H1 (cell line): Measurements from ENCODE around the gene ZBED1. TPM values are rescaled to one million over a fixed set of nuclear protein-coding genes. Genes with fewer than 3 reads are reported as not detected.

Source experiments
- CTCF ChIA-PET: fragments of 300-600 bp; sonication (Branson Sonifier 250); formaldehyde crosslinking; loops from one replicate; lab custom pipeline; 2021; ENCODE audit not compliant: partially characterized antibody; lab: Charles Lee
- POLR2A ChIA-PET: fragments of 300-600 bp; sonication (Branson Sonifier 250); formaldehyde crosslinking; loops from one replicate; lab custom pipeline; 2021; ENCODE audit warnings: inconsistent platforms; ENCODE audit not compliant: partially characterized antibody; lab: Charles Lee
- DNase-seq, 2 experiments: peaks; one replicate each; pipeline versions ENCODE4 v3.0.0 to v3.0.0-alpha.2; 2010 to 2022; ENCODE audit warnings: low spot score in 2 of 2, low read depth in 1 of 2, mixed read lengths in 1 of 2
- FAIRE-seq: peaks from 2 replicates; lab custom pipeline; 2011; peaks lifted over from hg19 to GRCh38; lab: Jason Lieb, UNC
- H2AFZ ChIP-seq: 2 replicates; pipeline ENCODE4 v1.8.1; 2012; ENCODE audit warnings: low read length, inconsistent platforms
- H2AK5ac ChIP-seq: 2 replicates; pipeline ENCODE4 v1.6.1; 2013; ENCODE audit warnings: low read depth, low read length
- H2BK120ac ChIP-seq: replicated peaks from 2 replicates; pipeline ENCODE3; 2013; ENCODE audit warnings: low read depth, low read length, inconsistent platforms
- H2BK12ac ChIP-seq: 2 replicates; pipeline ENCODE4 v1.6.1; 2013; ENCODE audit warnings: low read depth, low read length
- H2BK15ac ChIP-seq: 2 replicates; pipeline ENCODE4 v1.6.1; 2013; ENCODE audit warnings: low read length
- H2BK20ac ChIP-seq: 2 replicates; pipeline ENCODE4 v1.6.1; 2013; ENCODE audit warnings: low read length
- H2BK5ac ChIP-seq: 2 replicates; pipeline ENCODE4 v1.6.1; 2013; ENCODE audit warnings: low read depth, low read length
- H3K14ac ChIP-seq: 2 replicates; pipeline ENCODE4 v1.6.1; 2013; ENCODE audit warnings: inconsistent platforms; ENCODE audit not compliant: insufficient read length
- H3K18ac ChIP-seq: 2 replicates; pipeline ENCODE4 v1.6.1; 2013; ENCODE audit warnings: low read length; ENCODE audit errors: extremely low read depth
- H3K23ac ChIP-seq: 2 replicates; pipeline ENCODE4 v1.6.1; 2013; ENCODE audit warnings: inconsistent platforms; ENCODE audit not compliant: insufficient read length
- H3K23me2 ChIP-seq: 2 replicates; pipeline ENCODE4 v1.6.1; 2013; ENCODE audit warnings: low read depth, low read length
- H3K27ac ChIP-seq: 2 replicates; pipeline ENCODE4 v1.6.1; 2011; ENCODE audit warnings: low read depth, low read length, inconsistent platforms
- H3K27me3 ChIP-seq, 4 experiments: replicated peaks in 1 of 4; 1 replicate in 1 of 4; 2 replicates in 3 of 4; pipeline versions ENCODE4 v1.6.1 to v1.8.1; 2011 to 2013; ENCODE audit warnings: low read length in 3 of 4, mild to moderate bottlenecking in 3 of 4, inconsistent platforms in 2 of 4, mixed read lengths in 2 of 4, moderate library complexity in 1 of 4; ENCODE audit not compliant: control insufficient read depth in 3 of 4, insufficient read depth in 3 of 4; ENCODE audit errors: extremely low read depth in 1 of 4
- H3K36me3 ChIP-seq, 4 experiments: 2 replicates each; pipeline versions ENCODE4 v1.6.1 to v1.8.1; 2011 to 2013; ENCODE audit warnings: mild to moderate bottlenecking in 4 of 4, low read length in 3 of 4, moderate library complexity in 2 of 4, control low read depth in 1 of 4, inconsistent platforms in 1 of 4; ENCODE audit not compliant: insufficient read depth in 4 of 4, control insufficient read depth in 2 of 4
- H3K4ac ChIP-seq: replicated peaks from 2 replicates; pipeline ENCODE3; 2013; ENCODE audit warnings: low read length, low read depth, mixed read lengths, inconsistent platforms; ENCODE audit not compliant: insufficient read length
- H3K4me1 ChIP-seq, 4 experiments: replicated peaks in 1 of 4; 1 replicate in 1 of 4; 2 replicates in 3 of 4; pipeline versions ENCODE4 v1.6.1 to v1.8.1; 2011 to 2013; ENCODE audit warnings: low read length in 3 of 4, inconsistent platforms in 2 of 4, mixed read lengths in 1 of 4; ENCODE audit not compliant: insufficient read depth in 4 of 4, control insufficient read depth in 3 of 4
- H3K4me2 ChIP-seq, 2 experiments: 2 replicates each; pipeline versions ENCODE4 v1.6.1 to v1.8.1; 2011 to 2013; ENCODE audit warnings: low read depth in 2 of 2, low read length in 2 of 2, control low read depth in 1 of 2, inconsistent platforms in 1 of 2, mild to moderate bottlenecking in 1 of 2; ENCODE audit not compliant: insufficient read depth in 1 of 2
- H3K4me3 ChIP-seq, 4 experiments: fragments of 200-600, 300-600 bp in 1 of 4; sonication (generic), shearing (Covaris generic), sonication (Bioruptor Twin) in 1 of 4; 2 replicates each; pipeline versions ENCODE4 v1.5.1 to v1.8.1; 2011 to 2016; ENCODE audit warnings: low read length in 4 of 4, low read depth in 3 of 4, control low read depth in 2 of 4, inconsistent platforms in 2 of 4, mild to moderate bottlenecking in 2 of 4, mixed read lengths in 1 of 4, moderate library complexity in 1 of 4; ENCODE audit not compliant: insufficient read depth in 2 of 4; ENCODE audit errors: extremely low read depth in 1 of 4
- H3K56ac ChIP-seq: replicated peaks from 2 replicates; pipeline ENCODE3; 2013; ENCODE audit warnings: low read depth, mild to moderate bottlenecking, mixed read lengths, low read length, inconsistent platforms; ENCODE audit not compliant: insufficient read length
- H3K79me1 ChIP-seq: 2 replicates; pipeline ENCODE4 v1.6.1; 2013; ENCODE audit warnings: low read depth, low read length, control low read depth
- H3K79me2 ChIP-seq, 2 experiments: 2 replicates each; pipeline versions ENCODE4 v1.6.1 to v1.8.1; 2012 to 2013; ENCODE audit warnings: low read length in 2 of 2, mild to moderate bottlenecking in 2 of 2, inconsistent platforms in 1 of 2; ENCODE audit not compliant: insufficient read depth in 2 of 2, control insufficient read depth in 1 of 2
- H3K9ac ChIP-seq, 4 experiments: replicated peaks in 1 of 4; 1 replicate in 1 of 4; 2 replicates in 3 of 4; pipeline versions ENCODE4 v1.6.1 to v1.8.1; 2011 to 2013; ENCODE audit warnings: low read depth in 3 of 4, low read length in 3 of 4, control low read depth in 2 of 4, mild to moderate bottlenecking in 2 of 4, moderate library complexity in 2 of 4, inconsistent platforms in 1 of 4; ENCODE audit errors: extremely low read depth in 1 of 4
- H3K9me3 ChIP-seq, 2 experiments: 2 replicates each; pipeline versions ENCODE4 v1.6.1 to v1.8.1; 2012 to 2013; ENCODE audit warnings: mild to moderate bottlenecking in 2 of 2, moderate library complexity in 2 of 2, control low read depth in 1 of 2, inconsistent platforms in 1 of 2, low read depth in 1 of 2, low read length in 1 of 2, mixed read lengths in 1 of 2; ENCODE audit not compliant: insufficient read depth in 2 of 2
- H4K20me1 ChIP-seq, 2 experiments: replicated peaks in 1 of 2; 2 replicates each; pipeline versions ENCODE3 to v1.8.1; 2011 to 2013; ENCODE audit warnings: inconsistent platforms in 2 of 2, low read length in 2 of 2, mild to moderate bottlenecking in 1 of 2; ENCODE audit not compliant: insufficient read depth in 2 of 2, control insufficient read depth in 1 of 2
- H4K5ac ChIP-seq: 2 replicates; pipeline ENCODE4 v1.6.1; 2013; ENCODE audit warnings: low read length, low read depth, mixed read lengths, inconsistent platforms; ENCODE audit not compliant: insufficient read length
- H4K8ac ChIP-seq: 2 replicates; pipeline ENCODE4 v1.8.0; 2013; ENCODE audit warnings: mild to moderate bottlenecking, moderate library complexity, low read length, inconsistent platforms; ENCODE audit not compliant: insufficient read depth; ENCODE audit errors: extremely low read depth
- H4K91ac ChIP-seq: replicated peaks from 2 replicates; pipeline ENCODE3; 2013; ENCODE audit warnings: low read length, mixed read lengths, inconsistent platforms; ENCODE audit not compliant: insufficient read length
- CBX5 ChIP-seq: fragments of 300-800, 300-1000 bp; sonication (generic); IDR thresholded peaks from 2 replicates; pipeline ENCODE4 v1.7.1; 2016; ENCODE audit warnings: antibody characterized with exemption, low read length, low read depth
- KDM1A ChIP-seq: fragments of 200-600, 300-600 bp; sonication (generic); IDR thresholded peaks from 2 replicates; pipeline ENCODE4 v1.7.1; 2016; ENCODE audit warnings: mild to moderate bottlenecking, low read length, borderline replicate concordance
- WGBS, 2 experiments: shearing (Covaris generic) in 1 of 2; methylation state at CpG; one replicate each; pipeline versions ENCODE4 v1.1.6 to v1.1.7; 2013 to 2015; ENCODE audit warnings: low lambda C conversion rate in 2 of 2, mixed read lengths in 2 of 2, inconsistent platforms in 1 of 2, low coverage in 1 of 2, missing lambda C conversion rate in 1 of 2; ENCODE audit not compliant: insufficient replicate concordance in 2 of 2, insufficient coverage in 1 of 2, insufficient read length in 1 of 2; ENCODE audit errors: extremely low coverage in 1 of 2, missing lambda C conversion rate in 1 of 2; 5-methylcytosine and 5-hydroxymethylcytosine counted together
- polyA plus RNA-seq, 7 experiments: library from polyadenylated mRNA; depleted of rRNA in 3 of 7; stranded (reverse) in 5 of 7; unstranded in 2 of 7; fragments of >200 nt in 5 of 7; fragments of 200-250 nt in 2 of 7; gene quantifications; 1 replicate in 5 of 7; 2 replicates in 1 of 7; 4 replicates in 1 of 7; pipeline versions ENCODE4 v1.2.1 to v1.2.3, GENCODE V29; 2011 to 2013; ENCODE audit warnings: missing spikeins in 2 of 7, mixed read lengths in 2 of 7
- total RNA-seq: library from RNA; stranded (reverse); fragmentation: NEBNext Ultra II Directional; extraction: Animal tissue kit (Norgen Biotek cat#: 25700); gene quantifications from 2 replicates; pipeline ENCODE4 v1.2.1, GENCODE V29; 2021

The ZBED1 gene
- total and polyA plus RNA-seq, 2 of the 8 experiments (the other 6 are each of a cell fraction or from before 2014, with no cell fraction given): 28.5 to 45.8 TPM

GRCh38 chrX:2441466-2441865 is 59.3 kb downstream of the ZBED1 start:
- H3K4me3 ChIP-seq: no peak overlapping the region
- H3K4me1 ChIP-seq: no peaks in the 10 kb centered on the region
- no peak for FAIRE-seq
- H3K23me2 ChIP-seq: no peaks in the 10 kb centered on the region
- H2BK20ac ChIP-seq: no peak overlapping the region
- no peak overlapping the region for H2AFZ ChIP-seq
- H4K5ac ChIP-seq: no peak overlapping the region
- H2BK12ac ChIP-seq: no peak overlapping the region
- H3K18ac ChIP-seq: no peak overlapping the region
- CTCF ChIA-PET: no interaction called here
- H3K14ac ChIP-seq: no peak overlapping the region
- no peak overlapping the region for H3K56ac ChIP-seq
- H3K23ac ChIP-seq: no peak overlapping the region
- no peak overlapping the region for H2BK15ac ChIP-seq
- no peak overlapping the region for H4K8ac ChIP-seq
- H3K79me1 ChIP-seq: peaks cover 14% of the 10 kb centered on the region
- H3K9me3 ChIP-seq: peaks cover 11 to 15% of the 10 kb centered on the region in 2 experiments
- POLR2A ChIA-PET: no interaction called here
- no peak overlapping the region for H3K4me2 ChIP-seq
- H3K27ac ChIP-seq: no peak overlapping the region
- DNase-seq: no peak
- peaks cover 0 to 3% of the 10 kb centered on the region in 2 experiments for H4K20me1 ChIP-seq
- no peak overlapping the region for H3K4ac ChIP-seq
- H3K27me3 ChIP-seq: no peaks in the 10 kb centered on the region
- no peak overlapping the region for H4K91ac ChIP-seq
- 92% methylated on average over 5 of the region's 5 CpGs; no CpG with 5 or more reads in 1 of the 2 experiments for WGBS, 2 experiments
- H2AK5ac ChIP-seq: no peak overlapping the region
- H3K79me2 ChIP-seq: peaks cover 9 to 47% of the 10 kb centered on the region in 2 experiments
- no peak overlapping the region for H2BK5ac ChIP-seq
- TF ChIP-seq KDM1A (peak; percentile 64; the same call in 1 of the 2 replicates), CBX5 (no peak)
- H2BK120ac ChIP-seq: no peak overlapping the region
- H3K9ac ChIP-seq: no peak overlapping the region
- peaks cover 0 to 26% (median 13%) of the 10 kb centered on the region in 4 experiments; a peak in 5 of 8 replicates for H3K36me3 ChIP-seq
